ENCODE measurements around the gene ANKRD18B.
"Not testable (repeated sequence)": the region's sequence is repeated elsewhere in the genome, so short reads cannot be mapped to it uniquely, and the experiment has no call there.

ANKRD18B gene

DNA sequence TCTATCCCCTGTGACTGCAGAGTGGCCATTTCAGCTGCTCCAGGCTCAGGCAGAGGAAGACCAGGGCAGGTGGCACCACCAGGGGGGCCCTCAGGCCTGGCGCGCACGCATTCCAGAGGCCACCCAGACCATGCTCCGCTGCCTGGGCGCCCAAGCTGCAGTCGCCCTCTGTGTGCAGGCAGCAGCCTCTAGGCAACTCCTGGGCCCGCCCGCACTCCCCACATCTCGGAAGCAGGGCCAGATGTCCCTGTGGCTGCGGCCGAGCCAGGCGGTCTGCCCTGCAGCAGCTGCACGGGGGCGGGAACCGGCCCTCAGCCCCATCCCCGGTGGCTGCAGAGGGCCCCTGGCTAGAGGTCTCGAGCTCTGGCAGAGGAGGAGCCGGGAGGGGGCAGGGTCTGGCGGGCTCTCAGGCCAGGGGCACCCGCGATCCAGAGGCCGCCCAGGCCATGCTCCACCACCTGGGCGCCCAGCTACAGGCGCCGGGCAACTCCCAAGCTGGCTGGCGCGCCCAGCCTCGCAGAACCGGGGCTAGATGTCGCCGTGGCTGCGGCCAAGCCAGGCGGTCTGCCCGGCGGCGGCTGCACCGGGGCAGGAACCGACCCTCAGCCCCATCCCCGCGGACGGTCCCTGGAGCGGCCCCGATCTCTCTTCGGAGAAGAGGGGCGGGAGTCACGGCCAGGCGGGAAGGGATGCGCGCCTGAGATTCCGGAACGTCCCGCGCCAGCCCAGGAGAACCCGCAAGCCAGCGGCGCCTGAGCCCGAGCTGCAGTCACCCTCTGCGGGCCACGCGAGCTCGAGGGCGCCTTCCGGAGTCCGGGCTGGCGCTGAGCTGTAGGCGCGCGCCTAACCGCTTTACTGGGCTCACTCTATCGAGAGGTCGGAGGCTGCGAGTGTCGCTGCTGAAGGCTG is at the start of gene ANKRD18B:
ANKRD18B (plus strand) TSS at position 855 of the 909 bp plus-strand sequence. CDS start 239 bp downstream, outside the sequence.
- DNase-seq (ENCODE audit: low read depth), result peak; percentile 72

DNA sequence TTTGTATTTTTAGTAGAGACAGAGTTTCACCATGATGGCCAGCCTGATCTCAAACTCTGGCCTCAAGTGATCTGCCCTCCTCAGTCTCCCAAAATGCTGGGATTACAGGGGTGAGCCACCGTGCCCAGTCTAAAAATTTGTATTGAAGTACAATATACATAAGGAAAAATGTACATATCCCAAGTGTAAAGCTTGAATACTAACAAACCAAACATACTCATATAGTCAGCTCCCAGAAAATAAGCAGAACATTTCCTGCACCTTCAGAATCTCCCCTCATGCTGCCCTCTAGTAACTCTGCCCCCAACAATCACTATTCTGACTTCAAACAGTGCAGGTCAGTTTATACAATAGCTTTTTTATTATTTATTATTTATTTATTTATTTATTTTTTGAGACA is 48.7 kb upstream of the ANKRD18B start:
- no peak for DNase-seq (ENCODE audit: low read depth)

DNA sequence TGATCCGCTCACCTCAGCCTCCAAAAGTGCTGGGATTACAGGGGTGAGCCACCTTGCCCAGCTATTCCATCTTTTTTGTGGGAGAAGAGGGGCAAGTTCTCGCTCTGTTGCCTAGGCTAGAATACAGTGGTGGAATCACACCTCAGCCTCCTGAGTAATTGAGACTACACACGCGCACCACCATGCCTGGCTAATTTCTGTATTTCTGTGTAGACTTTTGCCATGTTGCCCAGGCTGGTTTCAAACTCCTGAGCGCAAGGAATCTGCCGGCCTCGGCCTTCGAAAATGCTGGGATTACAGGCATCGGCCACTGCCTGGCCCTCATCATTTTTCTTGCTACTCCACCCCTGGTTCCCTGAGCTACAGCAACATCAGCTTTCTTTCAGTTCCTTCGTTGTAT is 47.5 kb upstream of the ANKRD18B start:
- no peak for DNase-seq (ENCODE audit: low read depth)

DNA sequence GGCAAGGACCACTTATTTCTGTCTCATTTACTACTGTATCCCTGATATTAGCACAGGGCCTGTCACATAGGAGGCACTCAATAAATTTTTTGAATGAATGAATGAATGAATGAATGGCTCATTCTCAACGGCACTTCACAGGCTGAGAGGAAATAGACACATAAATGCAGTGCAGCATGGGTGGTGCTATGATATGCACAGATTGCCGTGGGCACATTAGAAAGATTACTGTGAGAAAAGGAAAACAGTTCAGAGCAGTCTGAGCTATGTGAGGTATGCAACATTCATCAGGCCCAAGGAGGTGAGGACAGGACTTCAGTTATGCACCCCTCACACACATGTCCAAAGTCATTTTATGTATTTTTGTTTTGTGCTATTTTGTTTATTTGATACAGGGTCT is 43.9 kb upstream of the ANKRD18B start:
- DNase-seq (ENCODE audit: low read depth), result peak; percentile 22

DNA sequence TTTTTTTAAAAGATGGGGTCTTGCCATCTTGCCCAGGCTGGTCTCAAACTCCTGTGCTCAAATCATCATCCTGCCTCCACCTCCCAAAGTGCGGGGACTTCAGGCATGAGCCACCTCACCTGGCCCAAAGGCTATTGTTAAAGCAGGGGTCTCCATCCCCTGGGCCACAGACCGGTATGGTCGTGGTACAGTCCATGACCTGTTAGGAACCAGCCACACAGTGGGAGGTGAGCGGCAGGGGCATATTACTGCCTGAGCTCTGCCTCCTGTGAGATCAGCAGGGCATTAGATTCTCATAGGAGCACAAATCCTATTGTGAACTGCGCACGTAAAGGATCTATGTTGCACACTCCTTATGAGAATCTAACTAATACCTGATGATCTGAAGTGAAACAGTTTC is 43.1 kb upstream of the ANKRD18B start:
- no peak for DNase-seq (ENCODE audit: low read depth)

DNA sequence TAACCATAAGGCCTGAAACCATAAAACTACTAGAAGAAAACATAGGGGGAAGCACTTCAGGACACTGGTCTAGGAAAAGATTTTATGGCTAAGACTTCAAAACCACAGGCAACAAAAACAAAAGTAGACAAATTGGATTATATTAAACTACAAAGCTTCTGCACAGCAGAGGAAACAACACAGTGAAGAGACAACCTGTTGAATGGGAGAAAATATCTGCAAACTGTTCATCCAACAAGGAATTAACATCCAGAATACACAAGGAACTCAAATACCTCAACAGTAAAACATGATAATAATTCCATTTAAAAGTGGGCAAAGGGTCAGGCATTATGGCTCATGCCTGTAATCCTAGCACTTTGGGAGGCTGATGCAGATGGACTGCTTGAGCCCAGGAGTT is 38.7 kb upstream of the ANKRD18B start:
- DNase-seq (ENCODE audit: low read depth), result not testable (repeated sequence)

DNA sequence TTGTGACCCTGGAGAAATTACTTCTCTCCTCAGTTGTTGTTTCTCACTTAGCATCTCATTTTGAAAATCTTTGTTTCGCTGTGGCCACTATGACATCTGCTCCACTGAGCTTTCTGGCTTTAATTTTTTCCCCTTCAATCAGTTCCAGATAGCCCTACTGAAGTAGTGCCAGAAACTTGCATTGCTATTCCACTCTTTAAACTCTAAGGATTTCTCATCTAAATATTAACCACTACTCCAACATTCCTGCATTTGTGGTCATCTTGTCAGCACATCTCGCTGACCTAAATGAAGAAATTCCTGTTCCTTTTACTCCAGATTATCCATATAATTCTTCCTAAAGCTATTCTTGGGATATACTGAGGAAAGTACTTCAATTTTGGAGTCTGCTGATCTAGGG is 35.0 kb upstream of the ANKRD18B start:
- DNase-seq (ENCODE audit: low read depth), result peak; percentile 83

DNA sequence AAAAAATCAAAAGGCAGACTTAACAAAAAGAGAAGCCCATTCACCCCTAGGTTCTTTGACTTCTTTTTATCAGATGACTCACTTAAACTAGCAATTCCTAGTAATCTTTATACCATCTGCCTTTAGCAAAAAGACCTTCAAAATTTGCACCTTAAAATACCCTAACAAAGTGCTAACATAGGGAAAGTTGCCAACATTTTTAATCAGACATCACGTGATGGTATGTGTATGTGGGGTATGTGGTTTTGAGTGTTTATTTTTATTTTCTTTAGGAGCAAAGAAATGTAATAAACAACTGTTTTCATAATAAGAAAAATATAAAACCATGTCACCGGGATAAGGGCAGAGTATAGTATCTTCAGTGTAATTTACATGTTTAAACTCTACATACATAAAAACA is 30.2 kb upstream of the ANKRD18B start:
- DNase-seq (ENCODE audit: low read depth), result peak; percentile 29

DNA sequence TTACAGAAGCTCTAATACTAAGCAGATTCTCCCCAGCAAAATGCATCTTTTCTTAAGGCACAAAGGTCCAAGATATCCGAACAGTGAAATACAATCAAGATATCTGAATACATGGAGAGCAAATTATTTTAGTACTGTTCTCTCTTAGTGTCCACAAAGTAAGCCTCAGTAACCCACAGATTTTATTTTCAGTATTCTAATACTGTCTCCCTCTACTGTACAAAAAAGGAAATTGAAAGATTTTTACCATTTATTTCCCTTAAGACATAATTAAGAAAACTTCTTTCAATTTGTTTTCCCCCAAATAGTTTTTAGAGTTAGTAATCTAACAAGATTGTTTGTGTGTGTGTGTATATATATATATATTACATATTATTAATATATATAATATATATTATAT is 25.7 kb upstream of the ANKRD18B start:
- peak; percentile 37 for DNase-seq (ENCODE audit: low read depth)

DNA sequence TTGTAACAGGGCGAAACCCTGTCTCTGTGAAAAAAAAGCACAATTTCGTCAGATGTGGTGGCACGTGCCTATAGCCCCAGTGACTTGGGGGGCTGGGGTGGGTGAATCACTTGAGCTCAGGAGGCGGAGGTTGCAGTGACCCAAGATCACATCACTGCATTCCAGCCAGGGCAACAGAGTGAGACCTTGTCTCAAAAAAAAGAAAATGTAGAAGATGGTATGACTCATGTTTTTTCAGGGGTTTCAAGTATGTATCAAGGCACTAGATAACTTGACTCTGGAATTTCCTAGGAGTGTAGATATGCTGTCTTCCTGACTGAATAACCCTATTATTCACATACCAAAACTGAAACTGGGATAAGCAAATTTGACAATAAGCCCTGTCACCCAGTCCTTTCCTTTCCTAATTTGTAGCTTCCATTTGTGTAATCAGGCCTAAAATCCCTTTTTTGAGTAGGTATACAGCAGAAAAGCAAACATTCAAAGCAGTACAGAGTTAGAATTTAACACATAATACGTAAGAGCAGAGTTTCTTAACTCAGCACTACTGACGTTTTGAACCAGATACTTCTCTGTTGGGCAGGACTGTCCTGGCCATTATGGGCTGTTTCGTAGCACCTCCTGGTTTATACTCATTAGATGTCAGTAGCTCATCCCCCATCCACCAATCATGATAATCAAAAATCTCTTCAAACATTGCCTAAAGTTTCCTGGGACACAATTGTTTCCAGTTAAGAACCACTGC is 17.3 kb upstream of the ANKRD18B start:
- peak; percentile 99 for DNase-seq (ENCODE audit: low read depth)

DNA sequence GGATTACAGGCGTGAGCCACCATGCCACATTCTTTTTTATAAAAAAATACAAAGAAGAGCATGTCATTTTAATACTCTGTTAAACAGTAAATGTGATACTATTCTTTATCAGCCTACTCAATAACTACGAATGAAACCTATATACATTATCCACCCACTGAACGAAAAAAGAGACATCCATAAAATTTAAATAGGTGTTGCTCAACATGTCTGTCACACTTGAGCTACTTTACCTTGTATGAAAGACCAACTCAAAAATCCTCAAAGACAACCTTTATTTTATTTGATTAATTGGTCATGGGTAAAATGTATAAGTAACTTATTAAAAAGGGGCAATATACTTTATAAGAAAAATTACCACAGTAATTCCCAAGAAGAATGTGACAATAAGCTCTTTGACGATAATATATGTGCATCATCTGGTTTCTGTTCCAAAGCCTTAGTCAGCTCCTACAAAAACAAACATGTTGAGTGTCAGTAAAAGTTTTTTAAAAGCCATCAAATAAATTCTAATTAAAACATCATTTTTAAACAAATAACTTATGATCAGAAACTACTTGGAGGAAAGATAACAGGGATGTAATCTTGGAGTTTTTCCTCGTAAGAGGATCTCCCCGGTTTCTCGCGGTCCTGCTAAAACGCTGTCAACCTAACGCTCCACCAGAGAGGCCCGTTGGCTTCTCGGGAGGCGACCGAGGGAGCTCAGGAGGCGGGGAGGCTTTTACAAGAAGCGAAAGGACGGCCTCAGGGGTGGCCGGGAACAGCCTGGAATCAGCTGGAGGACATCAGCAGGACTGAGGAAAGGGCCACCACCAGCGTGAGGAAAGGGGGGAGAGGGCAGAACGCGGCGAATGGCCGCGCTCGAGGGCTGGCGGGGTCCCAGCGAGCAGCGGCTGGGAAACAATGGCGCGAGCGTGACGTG is 13.5 kb upstream of the ANKRD18B start:
- DNase-seq (ENCODE audit: low read depth), result peak; percentile 76

DNA sequence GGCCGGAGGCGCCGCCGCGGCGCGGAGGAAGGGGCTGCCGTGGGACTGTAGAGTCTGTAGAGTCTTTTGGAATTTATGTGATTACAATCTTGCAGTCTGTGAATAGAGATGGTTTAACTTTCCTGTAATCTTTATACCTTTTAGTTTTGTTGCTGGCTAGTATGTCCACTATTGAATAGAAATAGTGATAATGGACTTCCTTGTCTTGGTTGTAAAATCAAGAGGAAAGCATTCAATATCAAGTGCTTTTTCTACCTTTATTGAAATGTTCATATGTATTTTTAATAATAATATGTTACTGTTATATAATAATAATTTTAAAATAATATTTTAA is 12.9 kb upstream of the ANKRD18B start:
- not testable (repeated sequence) for DNase-seq (ENCODE audit: low read depth)

DNA sequence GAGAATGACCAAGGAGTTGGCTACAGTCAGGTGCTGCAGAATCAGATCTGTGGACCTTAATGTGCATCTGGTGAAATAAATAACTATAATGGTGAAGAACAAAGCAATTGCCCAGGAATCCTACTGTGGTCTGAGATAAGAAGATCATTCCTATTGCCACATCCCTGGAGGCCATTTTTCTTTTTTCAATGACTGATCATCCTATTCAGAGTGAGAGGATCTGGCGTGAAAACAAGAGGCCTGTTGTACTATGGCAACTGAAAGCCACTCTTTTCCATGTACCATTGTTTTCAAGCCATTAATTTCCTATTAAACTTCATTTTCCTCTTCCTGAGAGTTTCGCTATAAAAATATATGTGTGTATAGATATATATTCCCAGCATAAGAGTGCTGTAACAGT is 11.5 kb upstream of the ANKRD18B start:
- peak; percentile 18 for DNase-seq (ENCODE audit: low read depth)

DNA sequence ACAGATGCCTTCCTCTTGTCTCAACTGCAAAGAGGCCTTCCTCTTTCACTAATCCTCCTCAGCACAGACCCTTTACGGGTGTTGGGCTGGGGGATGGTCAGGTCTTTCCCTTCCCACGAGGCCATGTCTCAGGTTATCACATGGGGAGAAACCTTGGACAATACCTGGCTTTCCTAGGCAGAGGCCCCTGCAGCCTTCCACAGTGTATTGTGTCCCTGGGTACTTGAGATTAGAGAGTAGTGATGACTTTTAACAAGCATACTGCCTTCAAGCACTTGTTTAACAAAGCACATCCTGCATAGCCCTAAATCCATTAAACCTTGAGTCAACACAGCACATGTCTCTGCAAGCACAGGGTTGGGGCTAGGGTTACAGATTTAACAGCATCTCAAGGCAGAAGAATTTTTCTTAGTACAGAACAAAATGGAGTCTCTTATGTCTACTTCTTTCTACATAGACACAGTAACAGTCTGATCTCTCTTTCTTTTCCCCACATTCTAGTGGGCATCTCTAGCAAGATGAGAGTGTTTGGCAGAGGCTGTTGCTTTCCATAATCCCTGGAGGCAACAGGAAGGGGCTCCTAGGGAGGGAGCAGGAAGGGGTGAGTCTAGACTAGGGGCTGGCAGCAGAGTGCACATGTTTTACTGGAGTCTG is 8.6 kb upstream of the ANKRD18B start:
- not testable (repeated sequence) for DNase-seq (ENCODE audit: low read depth)

DNA sequence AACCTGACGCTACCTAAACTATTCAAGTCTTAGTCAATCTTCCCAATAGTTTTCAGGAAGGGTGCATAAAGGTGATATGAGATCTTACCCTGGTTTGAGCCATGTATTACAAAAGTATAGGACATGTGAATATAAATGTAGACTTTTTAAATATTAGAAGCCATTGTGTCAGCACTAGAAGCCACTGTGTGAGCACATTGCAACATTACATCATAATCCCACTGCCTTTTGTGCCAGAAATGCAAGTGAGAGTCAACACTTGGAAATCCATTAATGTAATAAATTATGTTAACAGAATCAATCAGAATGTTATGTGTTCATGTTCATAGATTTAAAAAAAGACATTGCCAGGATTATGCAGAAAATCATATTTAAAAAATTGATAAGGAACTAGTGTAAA is 7.7 kb upstream of the ANKRD18B start:
- not testable (repeated sequence) for DNase-seq (ENCODE audit: low read depth)

DNA sequence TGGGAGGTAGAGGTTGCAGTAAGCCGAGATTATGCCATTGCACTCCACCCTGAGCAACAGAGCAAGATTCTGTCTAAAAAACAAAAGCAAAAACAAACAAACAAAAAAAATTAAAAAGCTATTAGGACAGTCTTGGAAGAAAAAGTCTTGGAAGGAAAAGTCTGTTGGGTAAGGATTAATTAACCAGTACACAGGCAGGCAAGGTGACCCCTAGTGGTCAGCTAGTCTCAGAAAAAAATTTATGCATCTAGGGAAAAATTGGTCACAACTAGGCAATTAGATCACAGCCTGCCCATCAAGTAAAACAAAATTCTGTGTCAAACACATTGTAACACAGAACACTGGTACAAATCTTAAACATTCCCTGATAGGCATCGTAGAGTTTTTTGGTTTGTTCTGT is 6.7 kb upstream of the ANKRD18B start:
- peak; percentile 73 for DNase-seq (ENCODE audit: low read depth)

DNA sequence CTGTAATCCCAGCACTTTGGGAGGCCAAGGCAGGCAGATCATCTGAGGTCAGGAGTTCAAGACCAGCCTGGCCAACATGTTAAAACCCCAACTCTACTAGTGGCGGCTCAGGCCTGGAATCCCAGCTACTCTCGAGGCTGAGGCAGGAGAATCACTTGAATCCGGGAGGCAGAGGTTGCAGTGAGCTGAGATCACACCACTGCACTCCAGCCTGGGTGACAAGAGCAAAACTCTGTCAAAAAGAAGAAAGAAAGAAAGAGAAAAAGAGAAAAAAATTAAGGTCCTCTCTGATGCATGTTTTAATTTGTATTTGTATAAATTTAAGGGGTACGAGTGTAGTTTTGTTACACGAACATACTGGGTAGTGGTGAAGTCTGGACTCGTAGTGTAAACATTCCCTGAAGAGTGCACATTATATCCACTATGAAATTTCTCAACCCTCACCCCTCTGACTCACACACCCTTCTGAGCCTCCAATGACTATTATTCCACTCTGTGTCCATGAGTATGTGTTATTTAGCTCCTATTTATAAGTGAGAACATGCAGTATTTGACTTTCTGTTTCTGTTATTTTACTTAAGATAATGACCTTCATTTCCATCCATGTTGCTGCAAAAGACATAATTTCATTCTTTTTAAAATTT is 6.0 kb upstream of the ANKRD18B start:
- DNase-seq (ENCODE audit: low read depth), result peak; percentile 79

DNA sequence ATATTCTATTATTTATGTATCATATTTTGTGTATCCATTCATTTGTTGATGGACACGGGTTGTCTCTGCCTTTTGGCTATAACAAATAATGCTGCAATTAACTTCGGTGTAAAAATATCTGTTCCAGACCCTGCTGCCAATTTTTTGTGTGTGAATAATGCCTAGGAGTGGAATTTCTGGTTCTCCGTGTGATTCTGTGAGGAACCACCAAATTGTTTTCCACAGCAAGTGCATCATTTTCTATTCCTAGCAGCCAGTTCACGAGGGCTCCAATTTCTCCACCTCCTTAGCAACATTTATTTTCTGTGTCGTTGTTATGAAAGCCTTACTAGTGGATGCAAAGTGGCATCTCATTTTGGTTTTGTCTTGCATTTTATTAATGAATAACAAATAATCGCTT is 2.2 kb upstream of the ANKRD18B start:
- not testable (repeated sequence) for DNase-seq (ENCODE audit: low read depth)

DNA sequence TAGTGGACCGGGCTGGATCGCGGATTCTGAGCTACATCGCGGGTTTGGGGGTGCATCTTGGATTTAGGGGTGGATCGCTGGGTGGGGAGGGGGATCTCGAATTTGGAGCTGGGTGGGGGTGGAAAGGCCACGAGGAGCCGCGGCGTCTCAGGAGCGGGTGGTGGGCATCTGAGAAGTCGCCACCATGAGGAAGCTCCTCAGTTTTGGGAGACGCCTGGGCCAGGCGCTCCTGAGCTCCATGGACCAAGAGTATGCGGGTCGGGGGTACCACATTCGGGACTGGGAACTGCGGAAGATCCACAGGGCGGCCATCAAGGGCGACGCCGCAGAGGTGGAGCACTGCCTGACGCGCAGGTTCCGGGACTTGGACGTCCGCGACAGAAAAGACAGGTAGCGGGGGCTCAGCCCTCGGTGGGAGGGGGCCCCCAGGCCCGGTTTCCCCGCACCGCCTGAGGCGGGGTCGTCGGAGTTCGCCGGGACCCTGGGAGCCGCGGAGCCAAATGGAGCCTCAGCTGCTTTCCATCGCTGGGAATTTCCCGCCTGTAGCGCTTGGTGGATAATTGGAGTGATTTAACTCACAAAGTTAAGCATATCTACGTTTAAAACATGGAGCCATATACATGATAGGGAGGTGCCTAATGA is 376 bp downstream of the ANKRD18B start:
- no peak for DNase-seq (ENCODE audit: low read depth)

DNA sequence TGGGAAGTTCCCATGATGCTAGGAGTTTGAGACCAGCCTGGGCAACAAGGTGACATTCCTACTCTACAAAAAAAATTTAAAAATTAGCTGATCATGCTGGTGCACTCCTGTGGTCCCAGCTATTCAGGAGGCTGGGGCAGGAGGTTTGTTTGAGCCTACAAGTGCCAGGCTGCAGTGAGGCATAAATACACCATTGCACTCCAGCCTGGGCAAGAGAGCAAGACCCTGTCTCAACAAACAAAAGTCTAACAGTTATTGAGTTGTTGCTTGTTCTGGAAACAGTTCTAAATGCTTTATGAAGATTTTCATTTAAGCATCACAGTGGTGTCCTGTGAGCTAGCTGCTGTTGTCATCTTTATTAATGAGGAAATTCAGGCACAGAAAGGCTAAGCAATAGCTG is 4.0 kb downstream of the ANKRD18B start:
- not testable (repeated sequence) for DNase-seq (ENCODE audit: low read depth)

DNA sequence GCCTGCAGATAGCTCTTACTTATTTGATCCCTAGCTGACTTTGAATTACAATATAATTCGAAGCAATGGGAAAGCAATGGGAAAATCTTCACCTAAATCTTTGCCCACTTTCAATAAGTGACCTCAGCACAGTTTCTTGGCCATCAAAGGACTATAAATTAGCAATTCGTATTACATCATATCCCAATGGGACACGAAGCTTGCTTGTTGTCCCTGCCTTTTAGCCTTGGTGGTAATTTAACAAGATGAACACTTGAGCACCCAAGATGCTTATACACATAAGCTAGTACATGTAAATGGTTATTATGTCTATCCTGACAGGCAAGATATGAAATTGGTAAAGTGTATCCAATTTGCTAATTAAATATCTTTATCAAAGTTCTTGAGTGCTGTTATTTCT is 9.9 kb downstream of the ANKRD18B start:
- not testable (repeated sequence) for DNase-seq (ENCODE audit: low read depth)

Data from EH (cell line).